Stromal cell of bone marrow (primary cell): Measurements from ENCODE around the gene IPPK.

Source experiments
- DNase-seq: peaks from one replicate; pipeline ENCODE4 v3.0.0-alpha.2; 2012; ENCODE audit warnings: low read depth

IPPK gene

GRCh38 chr9:92685022-92685421, 15.1 kb upstream of the IPPK start:
- DNase-seq = no peak

- DNase-seq = no peak
These were observed 12.3 kb upstream of the IPPK start for GRCh38 chr9:92682269-92682668.

GRCh38 chr9:92680166-92681119, 10.5 kb upstream of the IPPK start:
- no peak for DNase-seq

GRCh38 chr9:92679413-92680165, 9.7 kb upstream of the IPPK start:
- no peak for DNase-seq

- DNase-seq = no peak
These were observed 1.4 kb upstream of the IPPK start for GRCh38 chr9:92671323-92671722.

GRCh38 chr9:92669527-92669889, 423 bp downstream of the IPPK start:
- DNase-seq = no peak

GRCh38 chr9:92668746-92669526, 995 bp downstream of the IPPK start:
- no peak for DNase-seq

- DNase-seq = no peak
These were observed 2.9 kb downstream of the IPPK start for GRCh38 chr9:92666912-92667532.

- no peak for DNase-seq
These were observed 3.7 kb downstream of the IPPK start for GRCh38 chr9:92666236-92666635.

- no peak for DNase-seq
These were observed 4.1 kb downstream of the IPPK start for GRCh38 chr9:92665836-92666235.

- DNase-seq = no peak
These were observed 5.4 kb downstream of the IPPK start for GRCh38 chr9:92664394-92665152.

- DNase-seq = no peak
These were observed 6.0 kb downstream of the IPPK start for GRCh38 chr9:92663951-92664350.

GRCh38 chr9:92663126-92663525, 6.8 kb downstream of the IPPK start:
- DNase-seq = no peak

- no peak for DNase-seq
These were observed 8.2 kb downstream of the IPPK start for GRCh38 chr9:92661743-92662142.

- no peak for DNase-seq
These were observed 8.8 kb downstream of the IPPK start for GRCh38 chr9:92661127-92661526.

- no peak for DNase-seq
These were observed 9.7 kb downstream of the IPPK start for GRCh38 chr9:92660266-92660665.

- no peak for DNase-seq
These were observed 10.3 kb downstream of the IPPK start for GRCh38 chr9:92659601-92660000.

- no peak for DNase-seq
These were observed 11.3 kb downstream of the IPPK start for GRCh38 chr9:92658611-92659010.

GRCh38 chr9:92658176-92658575, 11.8 kb downstream of the IPPK start:
- DNase-seq = no peak

- DNase-seq = no peak
These were observed 12.4 kb downstream of the IPPK start for GRCh38 chr9:92657296-92658094.
